Erythroblast (primary cell): ENCODE data around the gene ZMAT5.

Experiments used
- GATA1 ChIP-seq: IDR thresholded peaks from 2 replicates; pipeline ENCODE4 v1.6.1; 2011; ENCODE audit warnings: low read depth, mild to moderate bottlenecking, control low read depth, low read length, moderate library complexity
- POLR2A ChIP-seq: IDR thresholded peaks from 2 replicates; pipeline ENCODE4 v1.6.1; 2011; ENCODE audit warnings: mild to moderate bottlenecking, low read length

DNA sequence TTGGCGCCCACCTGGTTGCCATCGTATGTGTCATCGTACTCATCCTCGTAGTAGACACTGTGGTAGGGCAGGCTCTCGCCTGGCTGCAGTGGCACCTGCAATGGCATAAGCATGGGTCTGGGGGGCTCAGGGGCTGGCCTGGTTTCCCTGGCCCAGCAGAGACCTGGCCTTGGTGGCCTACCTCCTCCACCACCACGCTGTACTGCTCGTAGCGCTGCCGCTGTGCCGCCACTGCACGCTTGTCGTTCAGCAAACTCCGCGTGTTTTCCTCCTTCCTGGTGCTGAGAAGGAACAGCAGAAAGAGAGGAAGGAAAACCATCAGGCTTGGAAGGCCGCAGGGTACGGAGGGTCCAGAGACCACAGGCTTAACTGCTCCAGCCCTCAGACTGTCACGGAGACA, 26.6 kb upstream of the ZMAT5 start:
- TF ChIP-seq POLR2A, result no peak
- no peak for TF ChIP-seq GATA1
